Fibroblast of lung (primary cell): ENCODE measurements around the gene TMCC2.

Experiments
- CTCF ChIP-seq, 2 donors: IDR thresholded peaks in 1 of 2; conservative IDR thresholded peaks in 1 of 2; 1 replicate in 1 of 2; 2 replicates in 1 of 2; pipeline ENCODE4 v1.5.1; 2011 to 2012; ENCODE audit warnings: low read length in 2 of 2, control low read depth in 1 of 2, inconsistent platforms in 1 of 2, low read depth in 1 of 2, mild to moderate bottlenecking in 1 of 2
- EZH2 ChIP-seq: IDR thresholded peaks from 2 replicates; pipeline ENCODE4 v1.5.1; 2012; ENCODE audit warnings: low read length, control low read depth, mild to moderate bottlenecking; ENCODE audit errors: missing control alignments

GRCh38 chr1:205296154-205296553 lies 68.4 kb downstream of the TMCC2 start:
- TF ChIP-seq CTCF (conservative IDR thresholded peaks at IDR 0.05 in 1 of 2, IDR thresholded peaks at IDR 0.05 in 1 of 2; ENCODE audit: low read depth in 1 of 2, low read length in 2 of 2) (no peak), EZH2 (no peak)
